CD4-positive, alpha-beta T cell (primary cell): ENCODE results near the gene SMYD3. TPM values are rescaled to one million over a fixed set of nuclear protein-coding genes. Genes with fewer than 3 reads are reported as not detected.

Experiments
- ATAC-seq: fragments of 200-7000 bp; cut with Tn5 transposase; one replicate; pipeline ENCODE4 v1.10.0; 2022; ENCODE audit warnings: mild to moderate bottlenecking; ENCODE audit not compliant: poor library complexity
- CTCF ChIA-PET: fragments of 350-600 bp; sonication (Branson Sonifier 250); formaldehyde crosslinking; loops from one replicate; lab custom pipeline; 2021; ENCODE audit warnings: antibody characterized with exemption, inconsistent platforms; lab: Charles Lee
- POLR2A ChIA-PET: fragments of 350-600 bp; sonication (Branson Sonifier 250); formaldehyde crosslinking; loops from one replicate; lab custom pipeline; 2021; ENCODE audit warnings: antibody characterized with exemption, inconsistent platforms; lab: Charles Lee
- DNase-seq, 14 experiments: peaks; one replicate each; pipeline ENCODE4 v3.0.0-alpha.2; 2013 to 2020; ENCODE audit warnings: mixed read lengths in 2 of 14
- H3K27ac ChIP-seq, 2 donors: one replicate each; pipeline versions ENCODE4 v1.5.1 to v1.7.0; 2013; ENCODE audit warnings: low read length in 2 of 2, low read depth in 1 of 2, mild to moderate bottlenecking in 1 of 2
- H3K27me3 ChIP-seq, 2 experiments: 1 replicate in 1 of 2; 2 replicates in 1 of 2; pipeline versions ENCODE4 v1.6.1 to v1.7.0; 2013; ENCODE audit warnings: low read length in 2 of 2, control low read depth in 1 of 2, mild to moderate bottlenecking in 1 of 2, moderate library complexity in 1 of 2; ENCODE audit not compliant: insufficient read depth in 2 of 2, control insufficient read depth in 1 of 2
- H3K36me3 ChIP-seq: one replicate; pipeline ENCODE4 v1.6.1; 2013; ENCODE audit warnings: low read length, control low read depth; ENCODE audit not compliant: insufficient read depth
- H3K4me1 ChIP-seq: one replicate; pipeline ENCODE4 v1.6.1; 2013; ENCODE audit warnings: low read length, control low read depth; ENCODE audit not compliant: insufficient read depth
- H3K4me3 ChIP-seq: one replicate; pipeline ENCODE4 v1.5.1; 2013; ENCODE audit warnings: mild to moderate bottlenecking, low read length, moderate library complexity
- H3K9me3 ChIP-seq, 2 experiments: 1 replicate in 1 of 2; 2 replicates in 1 of 2; pipeline versions ENCODE4 v1.6.1 to v1.7.0; 2013; ENCODE audit warnings: low read length in 2 of 2, mild to moderate bottlenecking in 2 of 2, control low read depth in 1 of 2, moderate library complexity in 1 of 2; ENCODE audit not compliant: control insufficient read depth in 1 of 2, insufficient read depth in 1 of 2
- H3K27ac Mint-ChIP-seq: one replicate; pipeline ENCODE4 v1.8.0; 2020; ENCODE audit warnings: mixed read lengths
- H3K27me3 Mint-ChIP-seq: one replicate; pipeline ENCODE4 v1.8.0; 2021; ENCODE audit warnings: mixed read lengths
- H3K36me3 Mint-ChIP-seq: one replicate; pipeline ENCODE4 v1.8.0; 2021; ENCODE audit warnings: low read depth, mixed read lengths
- H3K4me1 Mint-ChIP-seq: one replicate; pipeline ENCODE4 v1.8.0; 2021; ENCODE audit warnings: low read depth, mixed read lengths
- H3K4me3 Mint-ChIP-seq: one replicate; pipeline ENCODE4 v1.8.0; 2020; ENCODE audit warnings: mild to moderate bottlenecking, mixed read lengths
- H3K9me3 Mint-ChIP-seq: one replicate; pipeline ENCODE4 v1.8.0; 2020; ENCODE audit warnings: mixed read lengths
- intact Hi-C, 2 experiments: fragments of 100-400 bp; cut with DNase I in 1 of 2; cut with micrococcal nuclease in 1 of 2; formaldehyde crosslinking; loops; one replicate each; pipeline versions ENCODE4 v1.15.1 to v1.9.0; 2023 to 2025; cut with DNase I, micrococcal nuclease
- total RNA-seq, 174 experiments: library from RNA in 2 of 174; stranded (reverse) in 2 of 174; gene quantifications; one replicate each; pipeline ENCODE4 v1.2.3 and lab custom pipeline; 2021 to 2026
- TF ChIP-seq, protein P1 (sequence below): fragments of 200-600 bp; IDR thresholded peaks from one replicate; pipeline ENCODE4 v1.8.0; 2022; ENCODE audit warnings: antibody characterized with exemption, mild to moderate bottlenecking

SMYD3 gene
- total RNA-seq, 2 experiments from 2014 or later, result 18.8 to 19.6 TPM

DNA sequence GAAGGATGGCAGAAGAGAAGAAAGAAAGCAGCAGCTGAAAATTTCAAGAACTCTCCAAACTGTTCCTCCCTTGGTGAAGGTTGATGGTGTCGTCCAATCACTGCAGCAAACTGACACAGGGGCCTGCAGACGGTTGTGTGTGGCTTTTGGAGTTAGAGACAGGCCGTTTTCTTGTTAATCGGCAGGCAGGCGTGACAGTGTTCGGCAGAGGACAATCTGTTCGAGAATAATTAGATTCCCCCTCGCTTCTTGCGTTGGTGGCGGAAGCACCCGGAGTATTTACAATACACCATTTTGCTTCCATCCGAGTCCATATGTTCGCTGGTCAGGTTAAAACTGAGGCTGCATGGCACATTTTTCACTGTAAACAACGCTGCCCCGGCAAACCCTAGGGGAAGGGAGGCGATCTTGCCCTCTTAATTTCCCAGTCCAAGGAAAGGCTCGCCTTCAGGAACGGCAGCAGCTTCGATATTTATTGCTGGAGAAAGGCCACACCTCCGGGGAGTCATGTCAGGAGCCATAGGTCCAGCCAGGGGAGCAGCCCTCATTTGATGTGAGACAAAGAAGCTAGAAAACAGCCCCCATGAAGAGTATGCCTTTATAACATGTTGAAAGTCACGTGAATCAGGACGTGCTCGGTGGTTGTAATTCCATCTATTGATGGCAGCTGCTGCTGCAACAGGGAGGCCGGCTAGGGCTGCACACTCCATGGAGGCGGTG, 360.1 kb downstream of the SMYD3 start:
- ATAC-seq, result no peak
- H3K4me3 Mint-ChIP-seq, result no peak overlapping the region
- POLR2A ChIA-PET, result no interaction called here
- intact Hi-C loops, result no loop called here
- Histone ChIP-seq H3K27me3 (no peaks in the 10 kb centered on the region), H3K36me3 (no peaks in the 10 kb centered on the region), H3K27ac (no peak overlapping the region), H3K4me1 (no peaks in the 10 kb centered on the region), H3K4me3 (no peak overlapping the region), H3K9me3 (peaks cover 0 to 13% of the 10 kb centered on the region in 2 experiments)
- DNase-seq, result no peak
- peaks cover 3% of the 10 kb centered on the region for H3K9me3 Mint-ChIP-seq
- no peaks in the 10 kb centered on the region for H3K27me3 Mint-ChIP-seq
- TF ChIP-seq, protein P1, sequence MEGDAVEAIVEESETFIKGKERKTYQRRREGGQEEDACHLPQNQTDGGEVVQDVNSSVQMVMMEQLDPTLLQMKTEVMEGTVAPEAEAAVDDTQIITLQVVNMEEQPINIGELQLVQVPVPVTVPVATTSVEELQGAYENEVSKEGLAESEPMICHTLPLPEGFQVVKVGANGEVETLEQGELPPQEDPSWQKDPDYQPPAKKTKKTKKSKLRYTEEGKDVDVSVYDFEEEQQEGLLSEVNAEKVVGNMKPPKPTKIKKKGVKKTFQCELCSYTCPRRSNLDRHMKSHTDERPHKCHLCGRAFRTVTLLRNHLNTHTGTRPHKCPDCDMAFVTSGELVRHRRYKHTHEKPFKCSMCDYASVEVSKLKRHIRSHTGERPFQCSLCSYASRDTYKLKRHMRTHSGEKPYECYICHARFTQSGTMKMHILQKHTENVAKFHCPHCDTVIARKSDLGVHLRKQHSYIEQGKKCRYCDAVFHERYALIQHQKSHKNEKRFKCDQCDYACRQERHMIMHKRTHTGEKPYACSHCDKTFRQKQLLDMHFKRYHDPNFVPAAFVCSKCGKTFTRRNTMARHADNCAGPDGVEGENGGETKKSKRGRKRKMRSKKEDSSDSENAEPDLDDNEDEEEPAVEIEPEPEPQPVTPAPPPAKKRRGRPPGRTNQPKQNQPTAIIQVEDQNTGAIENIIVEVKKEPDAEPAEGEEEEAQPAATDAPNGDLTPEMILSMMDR, result no peak
- no peak overlapping the region for H3K27ac Mint-ChIP-seq
- H3K36me3 Mint-ChIP-seq, result peaks cover 24% of the 10 kb centered on the region
- CTCF ChIA-PET, result no interaction called here
- H3K4me1 Mint-ChIP-seq, result no peaks in the 10 kb centered on the region

DNA sequence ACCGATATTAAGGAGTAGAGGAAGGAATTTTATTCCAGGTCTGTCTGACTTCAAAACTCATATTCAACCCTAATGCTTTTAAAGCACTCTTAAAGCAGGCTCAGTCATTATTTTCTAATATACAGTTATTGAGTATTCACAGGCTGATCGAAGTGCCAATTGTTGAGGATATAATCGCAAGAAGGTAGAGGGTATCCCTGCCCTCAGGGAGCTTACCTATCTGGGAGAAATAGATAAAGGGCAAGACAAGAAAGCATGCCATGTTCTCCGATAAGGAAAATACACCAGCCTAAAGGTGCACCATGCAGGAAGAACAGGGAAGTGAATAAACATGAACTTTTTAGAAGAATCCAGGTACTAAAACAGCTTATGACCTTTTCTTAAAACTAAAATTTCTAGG, 361.2 kb downstream of the SMYD3 start:
- ATAC-seq (no peak), DNase-seq (no peak)
- ChIA-PET POLR2A (no interaction called here), CTCF (no interaction called here)
- no peak overlapping the region for H3K4me3 ChIP-seq
- Mint-ChIP-seq H3K9me3 (peaks cover 3% of the 10 kb centered on the region), H3K4me1 (no peaks in the 10 kb centered on the region), H3K27me3 (no peaks in the 10 kb centered on the region), H3K27ac (no peak overlapping the region), H3K36me3 (peaks cover 24% of the 10 kb centered on the region), H3K4me3 (no peak overlapping the region)
- no peaks in the 10 kb centered on the region for H3K4me1 ChIP-seq
- no peaks in the 10 kb centered on the region for H3K36me3 ChIP-seq
- H3K27ac ChIP-seq, result no peak overlapping the region
- intact Hi-C loops, result no loop called here
- TF ChIP-seq, protein P1, result no peak
- no peaks in the 10 kb centered on the region for H3K27me3 ChIP-seq
- H3K9me3 ChIP-seq, result peaks cover 0 to 13% of the 10 kb centered on the region in 2 experiments

- peaks cover 24% of the 10 kb centered on the region for H3K36me3 Mint-ChIP-seq
- Histone ChIP-seq H3K9me3 (peaks cover 0 to 13% of the 10 kb centered on the region in 2 experiments), H3K36me3 (no peaks in the 10 kb centered on the region), H3K4me3 (no peak overlapping the region), H3K27me3 (no peaks in the 10 kb centered on the region), H3K4me1 (no peaks in the 10 kb centered on the region), H3K27ac (no peak overlapping the region)
- no peak for ATAC-seq
- POLR2A ChIA-PET, result no interaction called here
- no peak overlapping the region for H3K27ac Mint-ChIP-seq
- intact Hi-C loops, result no loop called here
- H3K27me3 Mint-ChIP-seq, result no peaks in the 10 kb centered on the region
- no peak overlapping the region for H3K4me3 Mint-ChIP-seq
- peaks cover 3% of the 10 kb centered on the region for H3K9me3 Mint-ChIP-seq
- TF ChIP-seq, protein P1, result no peak
- CTCF ChIA-PET, result no interaction called here
- no peaks in the 10 kb centered on the region for H3K4me1 Mint-ChIP-seq
- no peak for DNase-seq
These were observed 362.1 kb downstream of the SMYD3 start for GRCh38 chr1:246144931-246145330.
